Measurements from ENCODE around the gene SERTM1. TPM values are rescaled to one million over a fixed set of nuclear protein-coding genes. Genes with fewer than 3 reads are reported as not detected.

Gene SERTM1
- total RNA-seq, 1 donor from 2014 or later, result 0.22 TPM

- H3K27ac Mint-ChIP-seq, result no peak overlapping the region
- no peak for TF ChIP-seq CTCF (IDR thresholded peaks at IDR 0.05; ENCODE audit: unreplicated experiment)
- H3K36me3 Mint-ChIP-seq (ENCODE audit: insufficient read depth), result no peaks in the 10 kb centered on the region
- no peak for DNase-seq (ENCODE audit: low spot score, unreplicated experiment)
- no peaks in the 10 kb centered on the region for H3K9me3 Mint-ChIP-seq (ENCODE audit: low read depth)
- no peaks in the 10 kb centered on the region for H3K4me1 Mint-ChIP-seq (ENCODE audit: low read depth)
- H3K4me3 Mint-ChIP-seq (ENCODE audit: low read depth), result no peak overlapping the region
- peaks cover 13% of the 10 kb centered on the region for H3K27me3 Mint-ChIP-seq
Observed at GRCh38 chr13:36717017-36717416, 43.2 kb downstream of the SERTM1 start.

DNA sequence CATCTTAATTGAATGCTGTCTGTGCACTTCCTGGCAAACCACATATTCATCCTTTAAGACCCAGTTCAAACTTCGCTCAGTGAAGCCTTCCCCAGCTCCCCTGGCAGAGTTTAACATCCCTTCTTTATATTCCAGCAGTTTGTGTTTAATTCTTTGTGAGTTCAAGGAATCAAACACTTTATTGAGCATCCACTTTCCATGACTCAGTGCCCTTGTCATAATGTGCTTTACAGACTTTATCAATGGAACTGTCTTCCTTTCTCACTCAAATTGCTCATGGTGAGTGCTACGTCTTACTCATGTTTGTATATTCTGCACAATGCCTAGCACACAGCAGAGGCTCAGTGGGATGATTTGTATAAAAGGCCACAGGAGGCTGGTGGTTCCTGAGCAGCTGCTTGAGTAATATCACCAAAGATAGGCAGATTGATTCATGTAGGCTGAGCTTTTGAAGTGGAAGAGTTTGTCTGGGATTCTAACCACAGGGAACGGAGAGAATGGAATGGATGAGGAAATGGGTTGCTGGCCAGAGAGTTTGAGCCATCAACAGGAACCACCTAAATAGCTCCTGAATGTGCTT is 44.2 kb downstream of the SERTM1 start:
- DNase-seq (ENCODE audit: low spot score, unreplicated experiment), result no peak
- Mint-ChIP-seq H3K4me1 (ENCODE audit: low read depth) (no peaks in the 10 kb centered on the region), H3K9me3 (ENCODE audit: low read depth) (no peaks in the 10 kb centered on the region), H3K27ac (no peak overlapping the region), H3K4me3 (ENCODE audit: low read depth) (no peak overlapping the region), H3K36me3 (ENCODE audit: insufficient read depth) (no peaks in the 10 kb centered on the region), H3K27me3 (peaks cover 13% of the 10 kb centered on the region)
- no peak for TF ChIP-seq CTCF (IDR thresholded peaks at IDR 0.05; ENCODE audit: unreplicated experiment)

DNA sequence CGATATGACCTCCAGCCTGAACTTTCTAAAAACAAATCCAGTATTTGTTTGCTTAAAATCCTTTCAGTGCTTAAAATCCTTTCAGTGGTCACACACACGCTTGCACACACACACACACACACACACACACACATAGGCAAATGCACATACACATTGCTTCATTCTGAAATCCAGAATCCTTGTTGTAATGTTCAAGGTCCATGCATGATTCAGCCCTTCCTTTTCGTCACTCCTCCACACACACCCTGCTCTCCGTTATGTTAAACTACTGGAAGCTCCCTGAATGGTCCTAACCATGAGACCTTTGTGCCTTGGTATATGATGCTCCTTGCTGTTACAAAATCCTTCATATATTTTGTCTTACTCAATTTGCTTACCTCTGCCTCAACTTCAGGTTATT is 44.9 kb downstream of the SERTM1 start:
- DNase-seq (ENCODE audit: low spot score, unreplicated experiment), result no peak
- no peak for TF ChIP-seq CTCF (IDR thresholded peaks at IDR 0.05; ENCODE audit: unreplicated experiment)
- H3K27ac Mint-ChIP-seq, result no peak overlapping the region
- H3K9me3 Mint-ChIP-seq (ENCODE audit: low read depth), result no peaks in the 10 kb centered on the region
- peaks cover 13% of the 10 kb centered on the region for H3K27me3 Mint-ChIP-seq
- no peaks in the 10 kb centered on the region for H3K36me3 Mint-ChIP-seq (ENCODE audit: insufficient read depth)
- no peaks in the 10 kb centered on the region for H3K4me1 Mint-ChIP-seq (ENCODE audit: low read depth)
- no peak overlapping the region for H3K4me3 Mint-ChIP-seq (ENCODE audit: low read depth)

DNA sequence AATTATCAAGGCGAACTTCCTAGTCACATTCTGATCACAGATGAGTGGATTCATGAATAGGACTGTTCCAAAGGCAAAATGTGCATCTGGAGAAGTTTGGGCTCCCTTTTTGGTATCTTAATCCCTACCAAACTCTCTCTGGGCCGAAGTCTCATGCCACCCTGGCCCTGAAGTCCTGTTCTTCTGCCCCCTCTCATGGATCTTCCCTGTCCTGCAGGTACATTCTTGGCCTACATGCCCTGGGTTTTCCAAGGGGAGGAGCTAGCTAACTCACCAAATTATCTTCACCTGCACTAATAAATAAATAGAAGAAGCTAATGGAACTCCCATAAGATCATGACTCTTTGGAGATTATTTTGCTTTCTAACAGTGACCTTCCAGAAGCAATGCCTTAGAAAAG is 50.3 kb downstream of the SERTM1 start:
- DNase-seq (ENCODE audit: low spot score, unreplicated experiment), result no peak
- H3K27ac Mint-ChIP-seq, result no peak overlapping the region
- no peaks in the 10 kb centered on the region for H3K4me1 Mint-ChIP-seq (ENCODE audit: low read depth)

DNA sequence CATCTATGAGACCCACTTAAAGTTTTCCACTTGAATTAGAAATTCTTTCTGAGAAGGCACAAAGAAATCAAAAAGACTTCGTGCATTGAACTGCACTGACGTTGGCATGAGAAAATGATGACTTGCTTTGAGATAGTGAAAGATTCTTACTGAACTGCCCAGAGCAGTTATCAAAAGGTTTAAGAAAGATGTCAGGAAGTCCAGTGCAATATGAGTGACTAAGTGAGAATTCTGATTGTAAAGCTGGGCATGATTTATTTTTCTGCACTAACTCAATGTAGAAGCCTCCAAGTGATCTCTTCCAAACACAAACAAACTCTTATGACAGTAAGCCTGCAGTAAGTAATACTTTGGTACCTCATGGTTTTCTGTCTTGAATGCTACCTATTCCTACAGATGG is 52.1 kb downstream of the SERTM1 start:
- no peak for DNase-seq (ENCODE audit: low spot score, unreplicated experiment)
- no peak for TF ChIP-seq CTCF (IDR thresholded peaks at IDR 0.05; ENCODE audit: unreplicated experiment)
- H3K27ac Mint-ChIP-seq, result no peak overlapping the region
- no peaks in the 10 kb centered on the region for H3K36me3 Mint-ChIP-seq (ENCODE audit: insufficient read depth)
- no peaks in the 10 kb centered on the region for H3K9me3 Mint-ChIP-seq (ENCODE audit: low read depth)
- H3K4me3 Mint-ChIP-seq (ENCODE audit: low read depth), result no peak overlapping the region
- no peaks in the 10 kb centered on the region for H3K4me1 Mint-ChIP-seq (ENCODE audit: low read depth)
- peaks cover 8% of the 10 kb centered on the region for H3K27me3 Mint-ChIP-seq

More for the DNA sequence above, 50.3 kb downstream of the SERTM1 start:
- no peak for TF ChIP-seq CTCF (IDR thresholded peaks at IDR 0.05; ENCODE audit: unreplicated experiment)
- no peaks in the 10 kb centered on the region for H3K36me3 Mint-ChIP-seq (ENCODE audit: insufficient read depth)
- peaks cover 9% of the 10 kb centered on the region for H3K27me3 Mint-ChIP-seq
- no peaks in the 10 kb centered on the region for H3K9me3 Mint-ChIP-seq (ENCODE audit: low read depth)
- H3K4me3 Mint-ChIP-seq (ENCODE audit: low read depth), result no peak overlapping the region

All from progenitor cell of endocrine pancreas (in vitro differentiated cells).